SH-SY5Y (cell line): ENCODE measurements around the gene LGI4.

Experiments used
- GATA2 ChIP-seq: IDR thresholded peaks from 2 replicates; pipeline ENCODE4 v1.6.1; 2011; ENCODE audit warnings: mild to moderate bottlenecking, low read depth, low read length
- GATA3 ChIP-seq: IDR thresholded peaks from 2 replicates; pipeline ENCODE4 v1.6.1; 2011; ENCODE audit warnings: low read depth, mild to moderate bottlenecking, low read length, moderate library complexity

Gene LGI4

GRCh38 chr19:35140962-35141836 is 6.3 kb upstream of the LGI4 start:
- no peak for TF ChIP-seq GATA3
- no peak for TF ChIP-seq GATA2

GRCh38 chr19:35140207-35140961 is 5.5 kb upstream of the LGI4 start:
- TF ChIP-seq GATA3 (no peak), GATA2 (no peak)

- TF ChIP-seq GATA2: no peak
- no peak for TF ChIP-seq GATA3
These were observed 3.5 kb upstream of the LGI4 start, which contains the start of gene FXYD1 for GRCh38 chr19:35138305-35138892. Gene FXYD1 (plus strand): TSS chr19:35138824. CDS start chr19:35140080, 1,256 bp downstream.

GRCh38 chr19:35136977-35137702 is 2.3 kb upstream of the LGI4 start:
- TF ChIP-seq GATA3 (no peak), GATA2 (no peak)

- no peak for TF ChIP-seq GATA2
- no peak for TF ChIP-seq GATA3
These were observed 1.4 kb upstream of the LGI4 start for GRCh38 chr19:35136231-35136630.

- TF ChIP-seq GATA3: no peak
- no peak for TF ChIP-seq GATA2
These were observed 590 bp upstream of the LGI4 start for GRCh38 chr19:35135389-35135909.

- no peak for TF ChIP-seq GATA2
- no peak for TF ChIP-seq GATA3
These were observed 1.0 kb downstream of the LGI4 start for GRCh38 chr19:35133826-35134225.

GRCh38 chr19:35132254-35132653 is 2.6 kb downstream of the LGI4 start:
- no peak for TF ChIP-seq GATA3
- TF ChIP-seq GATA2: no peak

- TF ChIP-seq GATA3: no peak
- TF ChIP-seq GATA2: no peak
These were observed 3.8 kb downstream of the LGI4 start for GRCh38 chr19:35130761-35131720.

GRCh38 chr19:35128398-35129057 is 6.3 kb downstream of the LGI4 start:
- no peak for TF ChIP-seq GATA3
- no peak for TF ChIP-seq GATA2

GRCh38 chr19:35127871-35128270 is 7.0 kb downstream of the LGI4 start:
- TF ChIP-seq GATA3: no peak
- no peak for TF ChIP-seq GATA2

GRCh38 chr19:35126624-35126959 is 8.3 kb downstream of the LGI4 start:
- no peak for TF ChIP-seq GATA2
